LHCN-M2 (cell line): Measurements from ENCODE around the gene HSH2D. TPM values are rescaled to one million over a fixed set of nuclear protein-coding genes. Genes with fewer than 3 reads are reported as not detected.
"Not testable (repeated sequence)": the region's sequence is repeated elsewhere in the genome, so short reads cannot be mapped to it uniquely, and the experiment has no call there.

Experiments
- DNase-seq: peaks from one replicate; pipeline ENCODE4 v3.0.0-alpha.2; 2012; ENCODE audit warnings: low read depth
- polyA plus RNA-seq: library from polyadenylated mRNA; unstranded; fragments of >200 nt; gene quantifications from one replicate; pipeline ENCODE4 v1.2.1, GENCODE V29; 2012; ENCODE audit warnings: missing spikeins
- total RNA-seq: library from RNA; depleted of rRNA; stranded (reverse); fragments of >200 nt; gene quantifications from 2 replicates; pipeline ENCODE4 v1.2.3, GENCODE V29; 2014; rRNA removed

HSH2D gene, protein sequence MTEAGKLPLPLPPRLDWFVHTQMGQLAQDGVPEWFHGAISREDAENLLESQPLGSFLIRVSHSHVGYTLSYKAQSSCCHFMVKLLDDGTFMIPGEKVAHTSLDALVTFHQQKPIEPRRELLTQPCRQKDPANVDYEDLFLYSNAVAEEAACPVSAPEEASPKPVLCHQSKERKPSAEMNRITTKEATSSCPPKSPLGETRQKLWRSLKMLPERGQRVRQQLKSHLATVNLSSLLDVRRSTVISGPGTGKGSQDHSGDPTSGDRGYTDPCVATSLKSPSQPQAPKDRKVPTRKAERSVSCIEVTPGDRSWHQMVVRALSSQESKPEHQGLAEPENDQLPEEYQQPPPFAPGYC
- not detected in 2 replicates for total RNA-seq
- not detected for polyA plus RNA-seq

DNA sequence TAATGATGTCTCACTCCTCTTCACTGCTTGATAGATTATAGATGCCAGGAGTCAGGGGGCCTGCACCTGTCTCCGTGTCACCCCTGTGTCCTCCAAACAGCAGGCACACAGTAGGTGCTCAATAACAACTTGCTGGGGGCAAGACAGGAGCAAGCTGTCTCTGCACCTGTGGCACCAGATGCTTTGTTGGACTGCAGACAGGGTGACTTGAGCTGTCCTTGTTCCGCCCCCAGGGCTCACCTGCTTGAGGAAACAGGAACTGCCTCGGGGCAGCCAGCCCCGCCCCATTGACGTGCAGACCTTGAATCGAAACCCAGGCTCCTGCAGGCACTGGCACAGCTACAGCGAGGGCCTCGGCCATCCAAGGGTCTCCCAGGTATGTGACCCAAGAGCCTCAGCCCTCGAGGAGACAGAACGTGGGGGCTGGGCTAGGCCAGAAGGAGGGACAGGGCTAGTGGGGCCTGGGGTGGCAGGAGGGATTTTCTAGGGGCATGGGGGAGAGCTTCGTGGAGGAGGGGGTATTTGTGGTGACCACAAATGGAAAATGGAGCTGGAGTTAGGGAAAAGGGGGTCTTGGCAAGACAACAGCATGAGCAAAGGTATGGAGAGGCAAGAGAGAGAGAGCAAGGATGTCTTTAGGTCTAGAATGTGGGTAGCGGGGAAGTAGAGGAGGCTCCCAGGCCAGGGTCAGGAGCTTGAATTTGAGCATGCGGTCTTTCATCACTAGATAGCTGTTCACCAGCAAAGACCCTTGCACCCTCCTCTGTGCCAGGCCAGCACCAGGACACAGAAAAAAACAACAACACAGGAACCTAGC, at the start of gene HSH2D:
Gene HSH2D, plus strand, starts transcription at position 287 of the 817 bp plus-strand sequence. CDS start 5,066 bp downstream, outside the sequence.
- no peak for DNase-seq

DNA sequence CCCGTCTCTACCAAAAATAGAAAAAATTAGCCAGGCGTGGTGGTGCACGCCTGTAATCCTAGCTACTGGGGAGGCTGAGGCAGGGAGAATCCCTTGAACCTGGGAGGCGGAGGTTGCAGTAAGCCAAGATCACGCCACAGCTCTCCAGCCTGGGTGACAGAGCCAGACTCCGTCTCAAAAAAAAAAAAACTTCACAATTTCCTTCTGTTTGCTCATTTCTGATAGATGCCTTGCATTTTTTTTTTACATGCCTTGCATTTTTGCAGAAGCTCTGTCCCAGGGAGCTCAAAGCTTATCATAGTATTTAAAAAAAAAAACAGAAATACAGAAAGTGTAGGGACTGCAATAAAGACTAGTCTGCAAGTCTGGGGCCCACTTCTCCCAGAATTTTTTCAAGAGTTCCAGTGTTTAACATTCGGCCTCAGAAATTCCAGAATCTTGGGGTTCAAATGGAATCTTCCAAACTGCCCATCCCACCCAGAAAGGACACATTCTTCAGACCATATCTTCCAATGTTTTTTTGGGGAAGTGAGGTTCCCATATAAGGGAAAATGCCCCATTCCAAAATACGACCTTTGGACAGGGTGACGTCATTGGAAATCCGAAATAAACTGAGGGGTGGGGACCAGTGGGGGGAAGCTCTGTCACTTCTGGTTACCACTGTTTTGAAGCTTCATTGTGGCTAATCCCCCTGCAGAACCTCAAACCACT, 49.0 kb upstream of the HSH2D start:
- DNase-seq, result no peak

DNA sequence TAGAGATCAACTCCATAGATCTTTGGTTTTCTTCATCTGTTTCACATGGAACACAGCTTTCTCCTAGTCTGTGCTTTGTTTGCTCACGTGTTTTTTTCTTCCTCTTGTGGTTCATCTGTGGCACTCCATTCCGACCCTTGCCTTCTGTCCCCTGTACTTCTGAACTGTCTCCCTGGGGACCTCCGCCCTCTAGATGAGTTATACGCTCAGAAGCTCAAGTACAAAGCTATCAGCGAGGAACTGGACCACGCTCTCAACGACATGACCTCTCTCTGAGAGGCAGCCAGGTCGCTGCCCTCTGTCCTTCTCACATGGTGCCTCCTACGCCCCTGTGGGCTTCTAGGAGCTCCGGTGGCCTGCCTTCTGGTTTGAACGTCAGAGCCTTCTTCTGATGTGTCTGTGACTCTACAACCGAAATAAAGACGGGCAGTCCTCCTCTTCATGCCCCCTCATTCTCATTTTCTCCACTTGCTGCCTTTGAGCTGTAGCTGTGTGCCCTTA, 48.4 kb upstream of the HSH2D start:
- no peak for DNase-seq

DNA sequence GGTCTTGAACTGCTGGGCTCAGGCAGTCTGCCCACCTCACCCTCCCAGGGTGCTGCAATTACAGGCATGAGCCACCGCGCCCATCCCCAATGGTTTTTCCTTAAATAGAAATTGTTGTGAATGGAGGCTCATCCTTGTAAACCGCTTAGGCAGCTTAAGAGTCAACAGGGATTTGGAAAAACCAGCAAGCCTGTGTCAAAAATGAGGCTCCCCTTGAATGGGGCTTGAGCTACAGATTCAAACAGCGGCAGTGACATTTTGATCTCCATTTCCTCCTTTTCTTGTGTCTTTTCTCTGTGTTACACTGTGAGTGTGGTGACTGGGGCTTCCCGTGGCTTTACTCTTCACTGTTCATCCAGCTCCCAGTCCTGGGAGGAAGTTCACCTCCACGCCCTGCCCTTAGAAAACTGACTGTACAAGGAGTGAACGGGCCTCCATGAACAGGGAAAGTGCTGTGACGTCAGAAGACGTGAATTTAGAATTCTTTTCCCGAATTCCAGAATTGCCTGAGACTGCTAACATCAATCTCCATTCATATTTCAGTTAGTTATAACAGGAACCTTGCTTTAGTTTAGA, 47.1 kb upstream of the HSH2D start:
- no peak for DNase-seq

DNA sequence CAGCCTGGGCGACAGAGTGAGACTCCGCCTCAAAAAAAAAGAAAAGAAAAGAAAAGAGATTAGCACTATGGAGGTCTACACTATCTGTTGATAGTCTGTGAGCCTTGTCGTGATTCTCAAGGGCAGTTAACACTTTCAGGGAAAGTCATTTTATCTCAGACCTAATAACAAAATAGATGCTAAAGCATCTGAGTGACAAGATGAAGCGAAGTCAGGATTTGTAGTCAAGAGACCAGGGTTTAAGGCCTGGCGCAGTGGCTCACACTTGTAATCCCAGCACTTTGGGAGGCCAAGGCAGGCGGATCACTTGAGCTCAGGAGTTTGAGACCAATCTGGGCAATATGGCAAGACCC, 45.1 kb upstream of the HSH2D start:
- no peak for DNase-seq

DNA sequence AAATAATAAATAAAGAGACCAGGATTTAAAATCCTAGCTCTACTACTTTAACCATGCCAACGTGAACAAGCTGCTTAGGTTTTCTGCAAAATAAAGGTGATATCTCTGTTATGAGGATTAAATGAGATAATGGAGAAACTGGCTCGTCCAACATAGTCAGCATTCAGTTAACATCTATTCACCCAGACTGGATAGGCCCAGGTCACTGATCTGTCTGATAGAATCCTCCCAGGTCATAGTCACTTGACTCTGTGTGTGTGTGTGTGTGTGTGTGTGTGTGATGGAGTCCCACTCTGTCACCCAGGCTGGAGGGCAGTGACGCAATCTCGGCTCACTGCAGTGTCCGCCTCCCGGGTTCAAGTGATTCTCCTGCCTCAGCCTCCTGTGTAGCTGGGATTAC, 44.7 kb upstream of the HSH2D start:
- DNase-seq, result no peak

DNA sequence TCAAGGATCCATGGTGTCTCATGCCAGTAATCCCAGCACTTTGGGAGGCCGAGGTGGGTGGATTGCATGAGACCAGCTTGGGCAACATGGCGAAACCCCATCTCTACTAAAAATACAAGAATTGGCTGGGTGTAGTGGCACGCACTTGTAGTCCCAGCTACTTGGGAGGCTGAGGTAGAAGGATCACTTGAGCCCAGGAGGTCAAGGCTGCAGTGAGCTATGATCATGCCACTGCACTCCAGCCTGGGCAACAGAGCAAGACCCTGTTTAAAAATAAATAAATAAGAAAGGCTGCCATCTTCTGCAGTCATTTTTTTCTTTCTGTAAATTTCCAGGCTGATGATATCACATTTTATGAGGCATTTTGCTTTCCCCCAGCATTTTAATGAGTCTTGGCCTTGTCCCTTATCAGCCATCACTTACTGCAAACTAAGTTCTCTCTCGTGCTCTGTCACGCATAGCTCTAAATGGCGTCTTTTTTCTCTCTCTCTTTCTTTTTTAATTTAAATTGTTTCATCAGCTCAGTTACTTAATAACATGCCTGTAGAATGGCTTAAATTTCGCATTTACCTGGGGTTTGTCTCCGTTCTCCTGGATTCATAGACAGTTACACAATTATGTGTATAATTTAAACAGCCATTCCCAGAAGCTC, 44.0 kb upstream of the HSH2D start:
- not testable (repeated sequence) for DNase-seq

DNA sequence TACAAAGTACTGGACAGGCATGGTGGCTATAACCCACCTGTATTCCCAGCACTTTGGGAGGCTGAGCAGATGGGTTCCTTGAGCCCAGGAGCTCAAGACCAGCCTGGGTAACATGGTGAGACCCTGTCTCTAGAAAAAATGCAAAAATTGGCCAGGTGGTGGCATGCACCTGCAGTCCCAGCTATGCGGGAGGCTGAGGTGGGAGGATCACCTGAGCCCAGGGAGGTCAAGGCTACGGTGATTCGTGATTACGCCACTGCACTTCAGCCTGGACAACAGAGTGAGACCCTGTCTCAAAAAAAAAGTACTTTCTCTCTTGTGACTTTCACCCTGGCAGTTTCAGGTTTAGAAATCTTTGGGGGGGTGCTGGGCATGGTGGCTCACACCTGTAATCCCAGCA, 43.0 kb upstream of the HSH2D start:
- DNase-seq, result no peak

DNA sequence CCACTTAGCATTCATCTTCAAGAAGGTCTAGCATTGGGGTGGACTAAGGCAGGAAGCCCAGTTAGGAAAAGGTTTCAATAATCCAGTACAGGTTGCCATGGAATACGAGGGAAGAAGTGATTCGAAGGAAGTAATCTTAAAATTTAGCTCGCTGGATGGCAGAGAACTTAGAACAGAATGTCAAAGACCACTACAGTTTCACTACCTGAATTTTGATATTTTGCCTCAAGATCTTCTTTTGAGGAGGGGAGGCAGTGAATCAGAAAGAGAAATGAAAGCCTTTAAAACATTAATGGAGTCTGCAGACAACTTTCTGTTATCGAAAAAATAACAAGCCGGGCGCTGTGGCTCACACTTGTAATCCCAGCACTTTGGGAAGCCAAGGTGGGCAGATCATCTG, 38.8 kb upstream of the HSH2D start:
- no peak for DNase-seq

DNA sequence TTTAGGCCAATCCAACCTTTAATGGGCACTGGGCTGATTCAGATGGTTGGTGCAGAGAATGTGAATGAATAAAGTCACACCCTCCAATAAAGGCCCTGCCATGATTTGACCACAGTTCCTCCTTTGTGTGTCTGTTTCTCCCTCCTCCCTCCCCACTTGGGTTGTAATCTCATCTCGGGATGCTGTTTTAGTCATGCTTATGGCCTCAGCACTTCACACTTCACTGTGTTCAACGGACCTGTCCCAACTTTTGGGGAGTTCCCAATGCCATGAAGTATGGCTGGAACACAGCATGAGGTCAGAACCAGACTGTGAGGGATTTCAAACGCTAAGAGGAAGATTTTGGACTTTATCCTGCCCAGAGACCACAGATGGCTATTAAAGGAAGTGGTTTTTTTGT, 37.4 kb upstream of the HSH2D start:
- DNase-seq, result peak; percentile 59

DNA sequence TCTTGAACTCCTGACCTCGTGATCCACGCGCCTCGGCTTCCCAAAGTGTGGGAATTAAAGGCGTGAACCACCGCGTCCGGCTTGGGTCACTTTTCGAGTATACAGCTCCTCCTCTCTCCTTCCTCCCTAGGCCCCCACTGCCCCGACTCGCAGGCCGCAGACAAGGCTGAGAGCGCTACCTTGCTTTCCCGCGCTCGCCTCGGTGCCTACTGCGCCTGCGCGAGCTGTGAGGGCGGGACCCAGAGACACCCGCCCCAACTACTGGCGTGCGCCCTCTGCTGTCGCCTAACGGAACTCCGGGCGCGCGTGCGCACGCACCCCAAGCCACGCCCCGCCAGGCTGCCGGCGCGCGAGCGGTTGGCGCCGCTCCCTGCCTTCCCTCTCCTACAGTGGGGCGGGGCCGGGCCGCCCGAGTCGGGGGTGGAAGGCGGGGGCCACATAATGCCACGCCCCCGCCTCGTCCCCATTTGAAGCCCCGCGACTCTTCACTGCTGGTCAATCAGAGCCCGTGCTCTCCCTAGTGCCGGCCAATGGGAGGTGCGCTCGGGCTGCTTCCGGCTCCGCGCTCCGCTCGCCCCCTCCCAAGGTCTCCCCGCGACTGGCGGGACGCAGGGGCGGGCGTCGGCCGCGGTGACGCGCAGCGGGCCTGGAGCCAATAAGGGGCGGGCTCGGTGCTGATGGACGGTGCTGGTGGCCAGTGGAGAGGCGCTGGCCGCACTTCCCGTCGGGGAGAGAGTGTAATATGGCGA, 32.2 kb upstream of the HSH2D start, which contains the start of gene RAB8A:
Gene RAB8A, plus strand, starts transcription at position 730 of the 749 bp plus-strand sequence. Its CDS starts 13 bp downstream, at position 743.
- peak; percentile 99 for DNase-seq

DNA sequence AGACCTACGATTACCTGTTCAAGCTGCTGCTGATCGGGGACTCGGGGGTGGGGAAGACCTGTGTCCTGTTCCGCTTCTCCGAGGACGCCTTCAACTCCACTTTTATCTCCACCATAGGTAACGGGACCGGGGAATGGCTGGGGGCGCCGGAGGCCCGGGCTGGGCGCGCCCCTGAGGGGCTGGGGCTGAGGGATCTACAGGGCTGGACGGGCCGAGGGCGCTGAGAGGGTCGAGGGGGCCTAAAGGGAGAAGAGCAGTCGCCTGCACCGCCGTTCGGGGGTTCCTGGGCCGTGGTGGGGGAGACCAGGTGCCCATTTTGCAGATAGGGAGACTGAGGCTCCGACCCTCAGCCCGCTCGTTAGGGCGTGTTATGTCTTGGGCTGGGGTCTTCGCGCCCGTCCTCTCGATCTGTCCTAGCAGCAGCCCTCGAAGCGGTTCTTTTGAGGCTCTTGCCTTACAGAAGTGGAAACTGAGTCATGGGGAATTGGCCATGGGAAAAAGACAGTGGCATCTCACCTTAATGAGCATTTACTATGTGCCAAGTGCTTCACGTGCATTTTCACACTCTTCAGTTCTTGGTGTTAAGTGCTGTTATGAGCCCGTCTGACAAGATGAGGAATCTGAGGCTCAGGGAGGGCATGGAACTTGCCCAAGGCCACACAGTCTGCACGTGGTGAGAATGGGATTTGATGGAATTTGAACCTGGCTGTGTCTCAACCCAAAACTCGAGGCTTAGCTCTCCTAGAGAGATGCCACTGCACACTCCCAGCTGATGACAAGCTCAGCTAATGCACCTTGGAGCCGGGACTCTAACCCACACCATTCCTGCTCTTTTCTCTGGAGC, 31.4 kb upstream of the HSH2D start:
- no peak for DNase-seq

DNA sequence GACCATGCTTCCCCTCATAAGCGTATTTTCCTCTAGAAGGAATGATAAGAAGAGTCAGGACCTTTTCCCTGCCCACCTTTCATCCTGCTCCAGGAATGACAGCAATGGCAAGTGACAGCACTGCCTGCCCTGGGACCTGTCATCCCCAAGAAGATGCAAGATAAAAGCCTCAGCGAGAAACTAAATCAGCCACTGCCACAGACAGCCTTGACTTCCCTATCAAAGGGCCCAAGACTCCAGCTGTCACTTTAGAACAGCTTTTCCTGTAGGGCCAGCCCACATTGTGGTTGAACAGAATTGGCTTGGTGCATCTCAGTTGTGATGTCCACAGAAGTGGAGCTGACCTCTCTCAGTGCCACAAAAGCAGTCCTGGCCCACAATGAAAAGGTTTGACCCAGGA, 30.7 kb upstream of the HSH2D start:
- DNase-seq, result no peak

DNA sequence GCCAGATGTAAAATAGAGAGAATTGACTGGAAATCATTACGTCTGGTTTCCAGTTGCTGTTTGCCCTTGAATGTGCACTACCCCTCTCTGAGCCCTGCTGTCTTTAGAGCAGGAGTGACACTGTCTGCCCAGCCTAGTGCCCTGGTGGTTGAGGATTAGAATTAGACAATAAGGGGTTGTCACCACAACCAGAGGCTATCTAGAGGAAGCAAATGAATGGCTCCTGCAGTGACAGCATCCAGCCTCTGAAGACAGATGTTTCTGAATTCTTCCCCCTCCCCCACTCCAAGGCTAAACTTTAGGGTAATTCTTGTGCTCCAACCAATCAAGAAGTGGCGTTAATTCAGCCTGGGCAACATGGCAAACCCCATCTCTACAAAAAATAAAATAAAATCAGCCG, 29.8 kb upstream of the HSH2D start:
- no peak for DNase-seq

DNA sequence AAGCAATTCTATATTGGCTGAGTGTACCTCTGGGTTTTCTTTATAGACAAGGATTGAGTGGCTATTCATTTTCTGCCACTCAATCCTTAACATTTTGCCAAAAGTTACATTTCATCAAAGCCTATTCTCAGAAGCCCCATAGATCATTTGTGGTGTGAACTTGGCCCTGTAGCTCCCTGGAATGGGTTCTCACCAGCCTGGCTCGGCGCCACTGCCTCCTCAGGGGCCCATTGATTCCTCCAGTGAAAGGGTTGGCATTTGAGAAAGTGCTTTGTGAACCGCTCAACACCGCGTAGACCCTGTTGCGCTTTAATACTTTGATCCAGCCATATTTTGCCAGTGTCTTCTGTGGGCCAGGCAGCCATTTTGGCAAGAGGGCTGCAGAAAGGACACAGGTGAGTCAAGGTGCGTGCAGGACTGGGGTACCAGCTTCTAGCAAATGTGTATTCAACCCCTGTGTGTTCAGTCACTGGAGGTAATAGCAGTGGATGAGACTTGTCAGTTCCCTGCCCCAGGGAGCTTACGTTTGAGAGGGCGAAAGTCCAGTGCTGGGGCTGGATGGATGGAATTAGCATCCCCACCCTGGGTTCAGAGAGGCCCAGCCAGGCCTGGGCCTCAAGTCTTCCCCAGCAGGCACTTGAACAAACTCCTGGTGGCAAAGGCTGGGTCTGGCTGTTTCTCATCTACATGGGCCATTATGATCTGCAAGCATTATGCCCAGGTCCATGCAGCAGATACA, 28.0 kb upstream of the HSH2D start:
- DNase-seq, result no peak

DNA sequence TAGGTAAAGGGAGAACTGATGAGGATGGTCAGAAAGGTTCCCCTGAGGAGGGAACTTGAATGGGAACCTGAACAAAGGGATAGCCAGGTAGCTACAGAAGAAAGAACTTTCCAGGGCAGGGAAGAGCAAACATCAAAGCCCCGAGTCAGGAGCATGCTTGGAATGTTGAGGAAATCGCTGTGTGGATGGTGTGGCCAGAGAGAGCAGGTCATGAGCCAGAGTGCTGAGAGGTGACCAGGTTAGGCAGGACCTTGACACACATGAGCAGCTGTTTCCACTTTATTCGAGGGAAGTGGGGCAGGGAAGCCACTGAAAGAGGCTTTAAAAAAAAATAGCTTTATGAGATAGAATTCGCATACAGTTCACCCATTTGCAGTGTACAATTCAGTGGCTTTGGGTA, 27.4 kb upstream of the HSH2D start:
- DNase-seq, result no peak

DNA sequence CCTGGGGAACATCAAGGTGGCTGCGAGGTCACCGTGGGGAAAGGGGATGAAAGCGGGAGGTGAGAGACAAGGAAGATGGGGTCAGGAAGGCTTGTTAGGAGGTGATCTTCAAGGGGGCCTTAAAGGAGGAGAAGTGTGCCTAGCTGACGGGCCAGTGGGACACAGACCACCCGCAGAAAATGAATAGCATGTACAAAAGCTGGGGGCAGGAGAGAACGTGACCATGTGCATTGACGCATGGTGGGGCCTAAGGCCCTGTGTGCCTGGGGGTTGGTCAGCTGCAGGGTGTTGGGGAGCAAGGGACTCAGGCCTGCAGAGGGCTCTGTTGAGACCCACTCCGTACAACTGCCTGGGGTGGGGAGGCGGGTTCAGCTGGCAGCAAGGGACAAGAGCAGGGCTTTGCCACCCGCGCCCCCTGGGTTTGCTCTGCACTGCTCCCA, 25.9 kb upstream of the HSH2D start:
- DNase-seq, result no peak

DNA sequence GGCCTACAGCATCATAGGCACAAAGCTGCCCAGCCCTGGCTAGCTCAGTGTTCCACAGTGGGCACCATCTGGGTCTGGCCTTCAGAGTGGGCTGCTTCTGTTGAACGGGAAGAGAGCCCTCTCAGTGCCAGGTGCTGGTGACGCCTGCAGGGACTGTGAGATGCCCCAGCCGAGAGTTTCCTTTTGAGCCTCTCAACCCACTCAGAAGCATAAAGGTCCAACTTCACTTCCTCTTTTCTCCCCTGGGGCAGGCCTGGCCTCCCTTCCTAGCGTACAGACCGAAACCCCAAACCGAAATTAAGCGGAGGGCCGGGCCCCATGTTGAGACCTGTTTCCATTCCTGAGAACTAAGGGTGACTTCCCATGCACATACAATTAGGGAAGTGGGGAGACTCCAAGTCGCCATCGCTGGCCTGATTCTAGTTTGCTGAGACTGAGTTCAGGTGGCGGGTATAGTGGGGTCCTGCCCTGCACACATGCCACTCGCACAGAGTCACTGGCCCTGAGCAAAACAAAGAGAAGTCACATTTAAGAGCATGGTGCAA, 24.9 kb upstream of the HSH2D start:
- no peak for DNase-seq
